Esophagus (tissue), 2 donors: ENCODE results near the gene RET. TPM values are rescaled to one million over a fixed set of nuclear protein-coding genes. Genes with fewer than 3 reads are reported as not detected.

Experiments
- H3K27ac ChIP-seq, 2 donors: one replicate each; pipeline ENCODE4 v1.5.1; 2013; ENCODE audit warnings: low read depth in 2 of 2, mild to moderate bottlenecking in 2 of 2, inconsistent platforms in 1 of 2, low read length in 1 of 2, moderate library complexity in 1 of 2
- H3K27me3 ChIP-seq, 2 donors: one replicate each; pipeline ENCODE4 v1.6.1; 2013; ENCODE audit warnings: low read length in 2 of 2, control low read depth in 1 of 2, mild to moderate bottlenecking in 1 of 2; ENCODE audit not compliant: insufficient read depth in 2 of 2, control insufficient read depth in 1 of 2
- H3K36me3 ChIP-seq, 2 donors: one replicate each; pipeline ENCODE4 v1.6.1; 2013; ENCODE audit warnings: low read length in 1 of 2; ENCODE audit not compliant: control insufficient read depth in 2 of 2, insufficient read depth in 2 of 2
- H3K4me1 ChIP-seq, 2 donors: one replicate each; pipeline ENCODE4 v1.6.1; 2013; ENCODE audit warnings: low read length in 1 of 2; ENCODE audit not compliant: control insufficient read depth in 2 of 2, insufficient read depth in 2 of 2
- H3K4me3 ChIP-seq, 2 donors: one replicate each; pipeline ENCODE4 v1.5.1; 2013; ENCODE audit warnings: low read length in 2 of 2, mild to moderate bottlenecking in 2 of 2, low read depth in 1 of 2, moderate library complexity in 1 of 2
- H3K9me3 ChIP-seq, 2 donors: one replicate each; pipeline ENCODE4 v1.6.1; 2013; ENCODE audit warnings: mild to moderate bottlenecking in 2 of 2, low read depth in 1 of 2, low read length in 1 of 2, moderate library complexity in 1 of 2; ENCODE audit not compliant: control insufficient read depth in 2 of 2, insufficient read depth in 1 of 2
- WGBS, 2 donors: extraction: QIAGEN DNeasy Blood & Tissue Kit; methylation state at CpG; one replicate each; pipeline ENCODE4 v1.1.7; 2013; 5-methylcytosine and 5-hydroxymethylcytosine counted together
- polyA plus RNA-seq, 2 donors: library from polyadenylated mRNA; stranded (reverse); fragments of 200-250 nt; gene quantifications; one replicate each; pipeline ENCODE4 v1.2.3, GENCODE V29; 2013
- donor health status: healthy with polysubstance abuse.
- donor health status: Bipolar disorder and iron deficiency.

The RET gene
- polyA plus RNA-seq, 2 donors: 0.07 to 0.10 TPM

DNA sequence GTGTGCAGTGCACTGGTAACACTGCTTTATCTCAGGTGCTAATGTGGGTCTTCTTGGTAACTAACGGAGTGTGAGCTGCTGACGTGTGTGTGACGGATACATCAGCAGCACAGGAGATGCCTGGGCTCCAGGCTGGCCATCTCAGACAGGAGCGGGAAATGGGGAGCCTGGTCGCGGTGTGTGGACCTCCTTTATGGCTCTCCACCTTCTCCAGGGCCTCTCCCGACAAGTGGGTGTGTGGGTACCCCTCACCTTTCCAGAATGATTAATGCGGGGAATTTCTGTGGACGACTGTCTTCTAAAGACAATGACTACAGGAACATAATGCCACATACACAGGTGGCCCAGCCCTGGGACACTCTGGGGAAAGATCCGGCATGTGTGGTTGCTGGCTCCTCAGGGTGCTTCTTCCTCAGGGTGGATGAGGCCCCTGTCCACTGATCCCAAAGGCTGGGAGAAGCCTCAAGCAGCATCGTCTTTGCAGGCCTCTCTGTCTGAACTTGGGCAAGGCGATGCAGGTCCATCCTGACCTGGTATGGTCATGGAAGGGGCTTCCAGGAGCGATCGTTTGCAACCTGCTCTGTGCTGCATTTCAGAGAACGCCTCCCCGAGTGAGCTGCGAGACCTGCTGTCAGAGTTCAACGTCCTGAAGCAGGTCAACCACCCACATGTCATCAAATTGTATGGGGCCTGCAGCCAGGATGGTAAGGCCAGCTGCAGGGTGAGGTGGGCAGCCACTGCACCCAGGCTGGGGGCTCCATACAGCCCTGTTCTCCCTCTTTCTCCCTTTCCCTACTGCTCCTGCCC is 41.1 kb downstream of the RET start:
- Histone ChIP-seq H3K36me3 (no peaks in the 10 kb centered on the region), H3K4me1 (no peaks in the 10 kb centered on the region)
- WGBS, 2 donors: 86 to 87% methylated on average over 18 of the region's 18 CpGs

DNA sequence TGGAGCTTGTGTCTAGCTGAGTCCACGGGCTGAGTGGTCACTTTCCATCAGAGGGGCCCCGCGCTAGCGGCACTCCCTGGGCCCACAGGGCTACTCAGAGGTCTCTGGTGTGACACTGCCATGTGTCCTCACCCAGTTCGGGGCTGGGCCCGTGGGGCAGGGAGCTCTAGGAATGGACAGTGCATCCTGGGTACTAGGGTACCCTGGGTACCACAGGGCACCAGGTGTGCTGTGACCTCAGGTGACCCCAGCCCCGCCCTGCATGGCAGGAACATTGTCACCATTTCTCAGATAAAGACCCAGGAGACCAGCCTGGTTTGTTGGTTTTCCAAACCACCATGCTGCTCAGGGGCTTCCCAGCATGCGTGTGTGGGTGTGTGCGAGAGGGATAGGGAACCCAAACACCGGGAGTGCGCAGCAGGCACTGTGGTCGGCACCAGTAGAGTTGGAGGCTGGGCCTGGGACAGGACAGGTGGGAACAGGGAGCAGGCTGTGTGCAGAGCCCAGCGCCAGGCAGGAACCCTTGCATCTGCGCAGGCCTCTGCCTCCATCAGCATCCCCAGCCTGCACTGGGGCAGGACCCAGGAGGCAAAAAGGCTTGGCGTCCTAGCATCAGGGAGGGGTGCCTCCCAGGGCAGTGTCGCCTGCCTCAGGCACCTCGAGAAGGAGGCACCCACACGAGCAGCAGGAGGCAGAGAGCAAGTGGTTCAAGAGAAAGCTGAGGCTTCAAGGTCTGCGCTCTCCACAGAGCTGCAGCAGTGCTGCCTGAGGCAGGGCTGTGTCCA is 42.0 kb downstream of the RET start:
- Histone ChIP-seq H3K27ac (no peak overlapping the region), H3K36me3 (no peaks in the 10 kb centered on the region), H3K27me3 (no peaks in the 10 kb centered on the region), H3K9me3 (no peaks in the 10 kb centered on the region), H3K4me1 (no peaks in the 10 kb centered on the region), H3K4me3 (no peak overlapping the region)
- WGBS, 2 donors: 82 to 85% methylated on average over 19 of the region's 19 CpGs

More for the DNA sequence above, 41.1 kb downstream of the RET start:
- Histone ChIP-seq H3K27me3 (no peaks in the 10 kb centered on the region), H3K9me3 (no peaks in the 10 kb centered on the region), H3K4me3 (no peak overlapping the region), H3K27ac (no peak overlapping the region)

DNA sequence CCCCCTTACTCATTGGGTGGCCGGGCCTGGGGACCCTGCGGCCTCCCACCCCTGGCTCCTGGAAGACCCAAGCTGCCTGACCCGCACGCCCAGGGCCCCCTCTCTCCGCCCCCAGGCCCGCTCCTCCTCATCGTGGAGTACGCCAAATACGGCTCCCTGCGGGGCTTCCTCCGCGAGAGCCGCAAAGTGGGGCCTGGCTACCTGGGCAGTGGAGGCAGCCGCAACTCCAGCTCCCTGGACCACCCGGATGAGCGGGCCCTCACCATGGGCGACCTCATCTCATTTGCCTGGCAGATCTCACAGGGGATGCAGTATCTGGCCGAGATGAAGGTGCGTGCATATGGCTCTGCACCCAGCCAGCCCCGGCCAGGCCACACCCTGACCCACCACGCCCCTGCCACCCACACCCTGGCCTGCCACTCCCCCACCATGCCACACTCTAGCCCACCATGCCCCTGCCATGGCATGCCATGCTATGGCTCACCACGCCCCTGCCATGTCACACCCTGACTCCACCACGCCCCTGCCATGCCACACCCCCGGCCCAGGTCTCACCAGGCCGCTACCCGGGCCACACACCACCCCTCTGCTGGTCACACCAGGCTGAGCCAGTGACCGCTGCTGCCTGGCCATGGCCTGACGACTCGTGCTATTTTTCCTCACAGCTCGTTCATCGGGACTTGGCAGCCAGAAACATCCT is 42.7 kb downstream of the RET start:
- Histone ChIP-seq H3K9me3 (no peaks in the 10 kb centered on the region), H3K36me3 (no peaks in the 10 kb centered on the region), H3K4me1 (no peaks in the 10 kb centered on the region), H3K27ac (no peak overlapping the region), H3K4me3 (no peak overlapping the region), H3K27me3 (no peaks in the 10 kb centered on the region)
- WGBS, 2 donors: 89 to 90% methylated on average over 31 of the region's 31 CpGs

DNA sequence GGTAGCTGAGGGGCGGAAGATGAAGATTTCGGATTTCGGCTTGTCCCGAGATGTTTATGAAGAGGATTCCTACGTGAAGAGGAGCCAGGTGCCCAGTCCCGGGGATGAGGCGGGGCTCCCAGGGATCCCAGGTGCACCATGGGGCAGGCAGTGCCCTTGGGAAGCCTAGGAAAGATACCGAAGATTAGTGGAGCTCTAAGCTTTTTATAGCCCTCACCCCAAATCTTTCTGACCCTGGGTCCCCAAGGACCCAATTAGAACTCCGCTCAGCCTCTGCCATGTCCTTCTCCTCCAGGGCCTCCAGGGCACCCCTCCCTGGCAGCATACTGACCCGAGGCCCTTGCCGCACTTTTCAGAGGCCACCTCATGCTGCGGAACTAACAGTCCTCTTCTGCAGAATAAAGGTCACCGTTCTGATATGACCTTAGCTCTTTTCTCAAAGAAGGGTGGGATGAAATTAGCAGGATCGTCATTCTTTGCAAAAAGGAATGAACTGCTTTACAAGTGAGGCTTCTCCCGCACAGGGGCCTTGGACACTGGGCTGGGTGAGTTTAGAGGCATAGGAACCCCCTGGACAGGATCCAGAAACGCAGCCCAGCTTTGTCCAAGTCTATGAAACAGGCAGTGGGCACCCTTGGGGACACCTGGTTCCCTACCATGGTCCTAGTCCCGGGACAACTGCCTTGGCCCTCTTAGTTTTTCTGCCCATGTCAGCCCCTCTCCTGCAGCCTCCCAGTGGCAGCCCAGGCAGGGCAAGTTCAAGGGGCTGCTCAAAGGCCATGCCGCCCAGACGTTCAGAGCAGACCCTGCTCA is 43.5 kb downstream of the RET start:
- Histone ChIP-seq H3K36me3 (no peaks in the 10 kb centered on the region), H3K27me3 (no peaks in the 10 kb centered on the region), H3K27ac (no peak overlapping the region), H3K4me1 (no peaks in the 10 kb centered on the region), H3K4me3 (no peak overlapping the region), H3K9me3 (no peaks in the 10 kb centered on the region)
- 85 to 86% methylated on average over 19 of the region's 19 CpGs for WGBS, 2 donors

DNA sequence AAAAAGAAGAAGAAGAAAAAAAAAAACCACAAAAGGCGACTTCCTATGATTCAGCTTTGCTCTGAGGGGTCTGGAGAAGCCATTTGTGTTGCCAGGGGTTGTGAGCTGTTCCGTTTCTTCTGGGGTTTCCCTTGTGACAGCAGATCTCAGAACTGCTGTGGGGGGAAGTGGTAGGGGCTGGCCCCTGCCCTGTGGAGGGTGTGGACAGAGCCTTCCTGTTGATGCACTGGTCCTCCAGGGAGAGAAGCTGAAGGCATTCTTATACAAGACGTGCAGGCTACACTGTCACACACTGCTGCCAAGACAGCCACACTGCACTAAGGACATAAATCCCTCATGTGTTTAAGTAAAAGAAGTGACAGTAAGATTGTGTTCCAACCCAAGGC is 44.1 kb downstream of the RET start:
- Histone ChIP-seq H3K4me3 (no peak overlapping the region), H3K9me3 (no peaks in the 10 kb centered on the region), H3K27me3 (no peaks in the 10 kb centered on the region), H3K36me3 (no peaks in the 10 kb centered on the region), H3K27ac (no peak overlapping the region), H3K4me1 (no peaks in the 10 kb centered on the region)
- 60 to 62% methylated on average over 3 of the region's 3 CpGs for WGBS, 2 donors

DNA sequence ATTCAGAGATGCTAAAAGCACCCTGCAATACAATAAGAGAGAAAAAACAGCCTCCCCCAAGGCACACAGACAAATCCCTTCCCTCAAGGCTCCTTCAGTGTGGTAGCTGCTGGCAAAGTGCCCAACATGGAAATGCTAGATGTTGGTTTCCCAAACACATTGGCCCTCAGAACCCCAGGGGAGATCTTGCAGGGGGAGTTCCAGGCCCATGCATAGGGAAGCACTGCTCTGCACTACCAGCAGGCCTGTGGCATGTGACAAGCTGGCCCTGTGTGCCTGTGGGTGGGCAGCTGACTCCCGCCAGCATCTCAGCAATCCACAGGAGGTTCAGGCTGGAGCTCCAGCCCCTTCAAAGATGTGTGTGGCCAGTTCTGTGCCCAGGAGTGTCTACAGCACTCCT is 44.6 kb downstream of the RET start:
- no peaks in the 10 kb centered on the region for H3K27me3 ChIP-seq
- no peak overlapping the region for H3K4me3 ChIP-seq
- no peaks in the 10 kb centered on the region for H3K9me3 ChIP-seq
- WGBS, 2 donors: 85 to 93% methylated on average over 1 of the region's 1 CpG
- no peak overlapping the region for H3K27ac ChIP-seq
- no peaks in the 10 kb centered on the region for H3K4me1 ChIP-seq
- H3K36me3 ChIP-seq: no peaks in the 10 kb centered on the region

DNA sequence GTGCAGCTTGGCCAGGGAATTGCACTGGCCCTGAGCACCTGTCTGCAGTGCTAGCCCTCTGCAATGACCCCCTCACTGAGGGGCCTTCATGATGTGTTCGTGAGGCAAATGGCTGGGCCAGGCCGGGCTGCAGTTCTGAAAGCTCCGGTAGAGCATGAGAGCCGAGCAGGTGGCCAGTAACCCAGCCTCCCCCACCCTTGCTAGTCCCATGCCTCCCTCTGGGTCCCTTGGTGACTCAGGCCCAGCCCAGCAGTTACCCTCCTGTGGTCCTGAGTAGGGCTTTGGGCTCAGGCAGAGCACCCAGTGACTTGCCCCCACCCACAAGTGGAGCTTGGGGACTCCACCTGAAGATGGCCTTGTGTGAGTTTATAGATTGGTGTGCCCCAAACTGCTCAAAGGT is 45.2 kb downstream of the RET start:
- H3K27ac ChIP-seq: no peak overlapping the region
- H3K4me1 ChIP-seq: no peaks in the 10 kb centered on the region
- 87 to 92% methylated on average over 4 of the region's 4 CpGs for WGBS, 2 donors
- no peaks in the 10 kb centered on the region for H3K36me3 ChIP-seq
- H3K27me3 ChIP-seq: no peaks in the 10 kb centered on the region
- H3K9me3 ChIP-seq: no peaks in the 10 kb centered on the region
- H3K4me3 ChIP-seq: no peak overlapping the region

DNA sequence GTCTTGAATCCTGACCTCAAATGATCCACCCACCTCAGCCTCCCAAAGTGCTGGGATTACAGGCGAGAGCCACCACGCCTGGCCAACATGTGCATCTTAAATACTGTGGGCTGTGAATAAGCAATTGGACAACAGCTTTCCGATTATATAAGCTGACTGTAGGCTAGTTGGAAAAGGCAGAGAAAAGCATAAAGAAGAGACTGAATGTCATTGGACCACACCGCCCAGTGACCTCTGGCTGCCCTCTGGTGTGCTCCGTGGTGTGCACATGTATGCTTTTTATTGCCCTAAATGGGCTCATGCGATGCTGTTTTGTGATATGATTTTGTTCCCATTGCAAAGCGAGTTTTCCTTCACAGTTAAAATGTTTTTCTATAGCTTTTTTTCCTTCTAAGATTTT is 46.0 kb downstream of the RET start:
- Histone ChIP-seq H3K9me3 (no peaks in the 10 kb centered on the region), H3K27ac (no peak overlapping the region), H3K27me3 (no peaks in the 10 kb centered on the region), H3K4me3 (no peak overlapping the region), H3K36me3 (no peaks in the 10 kb centered on the region), H3K4me1 (no peaks in the 10 kb centered on the region)
- 86 to 91% methylated on average over 7 of the region's 7 CpGs for WGBS, 2 donors
